T-helper 1 cell treated with Interleukin-12 subunit alpha and Interleukin-12 subunit beta and Interleukin-4 antibody, amounts not matched to agents 30 μg/mL and 1 μg/mL, for 36 hours (primary cell): ENCODE data around the gene CEMIP.
A peak's percentile ranks its signal among the peaks of the same experiment; 100 is the strongest.

Experiments
- H3K27ac Mint-ChIP-seq: one replicate; pipeline ENCODE4 v1.8.0; 2021; ENCODE audit warnings: mild to moderate bottlenecking, mixed read lengths
- H3K27me3 Mint-ChIP-seq: one replicate; pipeline ENCODE4 v1.8.0; 2021; ENCODE audit warnings: low read depth, mixed read lengths
- H3K36me3 Mint-ChIP-seq: one replicate; pipeline ENCODE4 v1.8.0; 2021; ENCODE audit warnings: low read depth, mixed read lengths
- H3K4me1 Mint-ChIP-seq: one replicate; pipeline ENCODE4 v1.8.0; 2021; ENCODE audit warnings: low read depth, mixed read lengths
- H3K4me3 Mint-ChIP-seq: one replicate; pipeline ENCODE4 v1.8.0; 2021; ENCODE audit warnings: mild to moderate bottlenecking, moderate library complexity, mixed read lengths
- H3K9me3 Mint-ChIP-seq: one replicate; pipeline ENCODE4 v1.8.0; 2021; ENCODE audit warnings: mixed read lengths

CEMIP gene

DNA sequence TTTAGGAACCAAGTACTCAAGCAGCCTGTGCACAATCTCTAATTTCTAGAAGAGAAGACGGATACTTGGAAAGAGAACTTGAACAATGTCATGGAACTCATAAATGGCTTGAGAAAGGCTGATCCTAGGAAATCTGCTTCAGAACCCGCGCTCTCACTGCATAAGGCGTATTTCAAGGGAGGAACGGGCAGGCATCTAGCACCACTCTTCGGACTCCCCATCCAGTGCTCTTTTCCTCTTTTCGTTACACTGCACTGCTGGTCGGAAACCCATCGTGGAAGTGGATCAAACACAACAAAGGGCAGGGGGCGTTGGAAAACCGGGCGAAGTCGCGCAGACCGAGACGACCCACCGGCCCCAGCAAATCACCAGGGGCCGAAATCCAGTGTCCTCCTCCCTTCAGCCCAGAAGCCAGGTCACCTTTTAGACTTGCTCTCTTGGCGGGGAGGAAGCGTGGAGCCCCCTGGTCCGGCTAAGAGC is 221.0 kb downstream of the CEMIP start:
- peaks cover 57% of the 10 kb centered on the region for H3K4me1 Mint-ChIP-seq
- H3K27ac Mint-ChIP-seq, result peak overlapping the region; percentile 90
- H3K36me3 Mint-ChIP-seq, result peaks cover 24% of the 10 kb centered on the region
- H3K27me3 Mint-ChIP-seq, result no peaks in the 10 kb centered on the region
- H3K9me3 Mint-ChIP-seq, result no peaks in the 10 kb centered on the region
- H3K4me3 Mint-ChIP-seq, result peak overlapping the region; percentile 90

DNA sequence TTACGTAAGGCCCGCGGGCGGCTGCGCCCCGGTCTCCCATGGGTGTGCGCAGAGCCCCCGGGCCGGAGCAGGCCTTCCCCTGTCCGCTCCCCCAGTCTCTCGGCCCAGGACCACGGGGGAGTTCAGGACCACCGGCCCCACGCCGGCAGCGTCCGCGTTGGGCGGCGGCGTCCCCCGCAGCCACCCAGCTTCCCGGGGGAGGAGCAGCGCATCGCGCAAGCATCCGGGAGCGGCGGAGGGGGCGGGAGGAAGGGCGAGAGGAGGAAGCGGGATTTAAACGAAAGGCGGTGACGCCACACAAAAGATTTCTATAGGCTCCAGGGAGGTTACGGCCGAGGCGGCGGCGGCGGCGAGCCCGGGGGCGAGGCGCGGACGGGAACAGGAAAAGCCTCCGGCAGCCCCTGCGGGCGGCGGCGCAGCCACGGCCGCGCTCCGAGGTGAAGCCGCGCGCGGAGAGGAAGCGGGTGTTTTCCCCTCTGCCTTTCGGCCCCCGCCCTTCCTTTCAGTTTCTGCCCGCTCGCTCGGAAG is 221.5 kb downstream of the CEMIP start, which contains the start of gene TLNRD1:
TSS of gene TLNRD1 (plus strand) at position 300 of the 528 bp plus-strand sequence. CDS start 1,349 bp downstream, outside the sequence.
- Mint-ChIP-seq H3K36me3 (peaks cover 28% of the 10 kb centered on the region), H3K4me3 (peak within 1 kb of the TSS; percentile 90), H3K27ac (peak within 1 kb of the TSS; percentile 90), H3K27me3 (no peaks in the 10 kb centered on the region), H3K9me3 (no peaks in the 10 kb centered on the region), H3K4me1 (peaks cover 57% of the 10 kb centered on the region)
